A673 (cell line): ENCODE data around the gene PRKAA1.
"Not testable (repeated sequence)": the region's sequence is repeated elsewhere in the genome, so short reads cannot be mapped to it uniquely, and the experiment has no call there.

ENCODE experiments used
- EZH2 ChIP-seq: fragments of 200-600 bp; sonication (generic); IDR thresholded peaks from 2 replicates; pipeline ENCODE4 v1.6.1; 2017; ENCODE audit warnings: borderline replicate concordance, low read depth, mild to moderate bottlenecking, mixed read lengths, antibody characterized with exemption, low read length; ENCODE audit not compliant: poor library complexity, severe bottlenecking
- TF ChIP-seq, protein P1 (sequence below): fragments of 300-800, 200-600 bp; sonication (generic); conservative IDR thresholded peaks from 2 replicates; pipeline ENCODE4 v1.5.1; 2017; ENCODE audit warnings: low read depth, mild to moderate bottlenecking, antibody characterized with exemption, low read length, moderate library complexity, mixed read lengths

DNA sequence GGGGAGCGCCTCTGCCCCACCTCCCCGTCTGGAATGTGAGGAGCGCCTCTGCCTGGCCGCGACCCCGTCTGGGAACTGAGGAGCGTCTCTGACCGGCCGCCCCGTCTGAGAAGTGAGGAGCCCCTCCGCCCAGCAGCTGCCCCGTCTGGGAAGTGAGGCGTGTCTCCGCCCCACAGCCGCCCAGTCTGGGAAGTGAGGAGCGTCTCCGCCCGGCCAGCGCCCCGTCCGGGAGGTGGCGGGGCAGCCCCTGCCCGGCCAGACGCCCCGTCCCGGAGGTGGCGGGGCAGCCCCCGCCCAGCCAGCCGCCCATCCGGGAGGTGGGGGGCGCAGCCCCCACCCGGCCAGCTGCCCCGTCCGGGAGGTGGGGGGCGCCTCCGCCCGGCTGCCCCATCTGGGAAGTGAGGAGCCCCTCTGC, 75.7 kb downstream of the PRKAA1 start:
- TF ChIP-seq, protein P1, sequence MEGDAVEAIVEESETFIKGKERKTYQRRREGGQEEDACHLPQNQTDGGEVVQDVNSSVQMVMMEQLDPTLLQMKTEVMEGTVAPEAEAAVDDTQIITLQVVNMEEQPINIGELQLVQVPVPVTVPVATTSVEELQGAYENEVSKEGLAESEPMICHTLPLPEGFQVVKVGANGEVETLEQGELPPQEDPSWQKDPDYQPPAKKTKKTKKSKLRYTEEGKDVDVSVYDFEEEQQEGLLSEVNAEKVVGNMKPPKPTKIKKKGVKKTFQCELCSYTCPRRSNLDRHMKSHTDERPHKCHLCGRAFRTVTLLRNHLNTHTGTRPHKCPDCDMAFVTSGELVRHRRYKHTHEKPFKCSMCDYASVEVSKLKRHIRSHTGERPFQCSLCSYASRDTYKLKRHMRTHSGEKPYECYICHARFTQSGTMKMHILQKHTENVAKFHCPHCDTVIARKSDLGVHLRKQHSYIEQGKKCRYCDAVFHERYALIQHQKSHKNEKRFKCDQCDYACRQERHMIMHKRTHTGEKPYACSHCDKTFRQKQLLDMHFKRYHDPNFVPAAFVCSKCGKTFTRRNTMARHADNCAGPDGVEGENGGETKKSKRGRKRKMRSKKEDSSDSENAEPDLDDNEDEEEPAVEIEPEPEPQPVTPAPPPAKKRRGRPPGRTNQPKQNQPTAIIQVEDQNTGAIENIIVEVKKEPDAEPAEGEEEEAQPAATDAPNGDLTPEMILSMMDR, result not testable (repeated sequence)
- TF ChIP-seq EZH2, result not testable (repeated sequence)
